Cardiac septum (tissue), 1 donor: ENCODE results near the gene BCDIN3D. TPM values are rescaled to one million over a fixed set of nuclear protein-coding genes. Genes with fewer than 3 reads are reported as not detected.
A peak's percentile ranks its signal among the peaks of the same experiment; 100 is the strongest.

Experiments
- DNase-seq: peaks from one replicate; pipeline ENCODE4 v3.0.0-alpha.2; 2020; ENCODE audit warnings: low spot score
- intact Hi-C: fragments of 100-400 bp; cut with DNase I; formaldehyde crosslinking; loops from one replicate; pipeline ENCODE4 v1.14.0; 2022
- total RNA-seq: library from RNA; stranded (reverse); fragmentation: NEBNext Ultra II Directional; extraction: Animal tissue kit (Norgen Biotek cat#: 25700); gene quantifications from one replicate; pipeline ENCODE4 v1.2.1, GENCODE V29; 2021
- donor health status: DM: no; HTN: no; CAD: no.

Gene BCDIN3D
- total RNA-seq, 1 donor from 2014 or later: 2.6 TPM

GRCh38 chr12:49805409-49805808, 37.5 kb downstream of the BCDIN3D start:
- intact Hi-C loops: no loop called here
- DNase-seq: no peak

- intact Hi-C loops: no loop called here
- DNase-seq: no peak
Measured at GRCh38 chr12:49804821-49805220, 38.1 kb downstream of the BCDIN3D start.

- intact Hi-C loops: no loop called here
- no peak for DNase-seq
Measured at GRCh38 chr12:49803693-49804450, 39.0 kb downstream of the BCDIN3D start.

- no peak for DNase-seq
- intact Hi-C loops: no loop called here
Measured at GRCh38 chr12:49801141-49802063, 41.5 kb downstream of the BCDIN3D start.

GRCh38 chr12:49800421-49801140, 42.3 kb downstream of the BCDIN3D start:
- intact Hi-C loops: no loop called here
- no peak for DNase-seq

- no peak for DNase-seq
- intact Hi-C loops: no loop called here
Measured at GRCh38 chr12:49798934-49799333, 44.0 kb downstream of the BCDIN3D start.

- DNase-seq: no peak
- intact Hi-C loops: no loop called here
Measured at GRCh38 chr12:49798248-49798647, 44.7 kb downstream of the BCDIN3D start.

- peak; percentile 84 for DNase-seq
Measured at GRCh38 chr12:49797449-49797776, 45.5 kb downstream of the BCDIN3D start.

GRCh38 chr12:49796606-49797448, 46.1 kb downstream of the BCDIN3D start:
- intact Hi-C loops: no loop called here
- no peak for DNase-seq

More at GRCh38 chr12:49797449-49797776, 45.5 kb downstream of the BCDIN3D start:
- intact Hi-C loops: no loop called here

- intact Hi-C loops: no loop called here
- DNase-seq: no peak
Measured at GRCh38 chr12:49796155-49796554, 46.8 kb downstream of the BCDIN3D start.

- no peak for DNase-seq
- intact Hi-C loops: no loop called here
Measured at GRCh38 chr12:49795654-49796105, 47.2 kb downstream of the BCDIN3D start.

GRCh38 chr12:49794811-49795653, 47.9 kb downstream of the BCDIN3D start:
- DNase-seq: no peak
- intact Hi-C loops: no loop called here

- no peak for DNase-seq
- intact Hi-C loops: no loop called here
Measured at GRCh38 chr12:49794021-49794420, 48.9 kb downstream of the BCDIN3D start.

GRCh38 chr12:49793620-49794019, 49.3 kb downstream of the BCDIN3D start:
- intact Hi-C loops: no loop called here
- no peak for DNase-seq

- DNase-seq: no peak
- intact Hi-C loops: no loop called here
Measured at GRCh38 chr12:49792976-49793580, 49.8 kb downstream of the BCDIN3D start.

GRCh38 chr12:49792181-49792970, 50.5 kb downstream of the BCDIN3D start:
- intact Hi-C loops: no loop called here

GRCh38 chr12:49791700-49792099, 51.2 kb downstream of the BCDIN3D start:
- intact Hi-C loops: no loop called here
- DNase-seq: no peak

More at GRCh38 chr12:49792181-49792970, 50.5 kb downstream of the BCDIN3D start:
- no peak for DNase-seq
